Measurements from ENCODE around the gene DNAH3. TPM values are rescaled to one million over a fixed set of nuclear protein-coding genes. Genes with fewer than 3 reads are reported as not detected.
A peak's percentile ranks its signal among the peaks of the same experiment; 100 is the strongest.
"Not testable (repeated sequence)": the region's sequence is repeated elsewhere in the genome, so short reads cannot be mapped to it uniquely, and the experiment has no call there.

The DNAH3 gene, protein sequence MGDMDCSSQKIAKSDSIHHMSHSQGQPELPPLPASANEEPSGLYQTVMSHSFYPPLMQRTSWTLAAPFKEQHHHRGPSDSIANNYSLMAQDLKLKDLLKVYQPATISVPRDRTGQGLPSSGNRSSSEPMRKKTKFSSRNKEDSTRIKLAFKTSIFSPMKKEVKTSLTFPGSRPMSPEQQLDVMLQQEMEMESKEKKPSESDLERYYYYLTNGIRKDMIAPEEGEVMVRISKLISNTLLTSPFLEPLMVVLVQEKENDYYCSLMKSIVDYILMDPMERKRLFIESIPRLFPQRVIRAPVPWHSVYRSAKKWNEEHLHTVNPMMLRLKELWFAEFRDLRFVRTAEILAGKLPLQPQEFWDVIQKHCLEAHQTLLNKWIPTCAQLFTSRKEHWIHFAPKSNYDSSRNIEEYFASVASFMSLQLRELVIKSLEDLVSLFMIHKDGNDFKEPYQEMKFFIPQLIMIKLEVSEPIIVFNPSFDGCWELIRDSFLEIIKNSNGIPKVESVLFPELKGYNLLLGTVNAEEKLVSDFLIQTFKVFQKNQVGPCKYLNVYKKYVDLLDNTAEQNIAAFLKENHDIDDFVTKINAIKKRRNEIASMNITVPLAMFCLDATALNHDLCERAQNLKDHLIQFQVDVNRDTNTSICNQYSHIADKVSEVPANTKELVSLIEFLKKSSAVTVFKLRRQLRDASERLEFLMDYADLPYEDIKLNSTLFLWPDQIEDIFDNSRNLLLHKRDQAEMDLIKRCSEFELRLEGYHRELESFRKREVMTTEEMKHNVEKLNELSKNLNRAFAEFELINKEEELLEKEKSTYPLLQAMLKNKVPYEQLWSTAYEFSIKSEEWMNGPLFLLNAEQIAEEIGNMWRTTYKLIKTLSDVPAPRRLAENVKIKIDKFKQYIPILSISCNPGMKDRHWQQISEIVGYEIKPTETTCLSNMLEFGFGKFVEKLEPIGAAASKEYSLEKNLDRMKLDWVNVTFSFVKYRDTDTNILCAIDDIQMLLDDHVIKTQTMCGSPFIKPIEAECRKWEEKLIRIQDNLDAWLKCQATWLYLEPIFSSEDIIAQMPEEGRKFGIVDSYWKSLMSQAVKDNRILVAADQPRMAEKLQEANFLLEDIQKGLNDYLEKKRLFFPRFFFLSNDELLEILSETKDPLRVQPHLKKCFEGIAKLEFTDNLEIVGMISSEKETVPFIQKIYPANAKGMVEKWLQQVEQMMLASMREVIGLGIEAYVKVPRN (N-terminal part only)
- total RNA-seq, result 1 to 10 TPM; 4.8 to 4.9 TPM
- long read RNA-seq, partial matches to known transcripts, result 0 of 8 reads
- long read RNA-seq, other reads (novel, unspliced or antisense), result 8 of 8 reads

DNA sequence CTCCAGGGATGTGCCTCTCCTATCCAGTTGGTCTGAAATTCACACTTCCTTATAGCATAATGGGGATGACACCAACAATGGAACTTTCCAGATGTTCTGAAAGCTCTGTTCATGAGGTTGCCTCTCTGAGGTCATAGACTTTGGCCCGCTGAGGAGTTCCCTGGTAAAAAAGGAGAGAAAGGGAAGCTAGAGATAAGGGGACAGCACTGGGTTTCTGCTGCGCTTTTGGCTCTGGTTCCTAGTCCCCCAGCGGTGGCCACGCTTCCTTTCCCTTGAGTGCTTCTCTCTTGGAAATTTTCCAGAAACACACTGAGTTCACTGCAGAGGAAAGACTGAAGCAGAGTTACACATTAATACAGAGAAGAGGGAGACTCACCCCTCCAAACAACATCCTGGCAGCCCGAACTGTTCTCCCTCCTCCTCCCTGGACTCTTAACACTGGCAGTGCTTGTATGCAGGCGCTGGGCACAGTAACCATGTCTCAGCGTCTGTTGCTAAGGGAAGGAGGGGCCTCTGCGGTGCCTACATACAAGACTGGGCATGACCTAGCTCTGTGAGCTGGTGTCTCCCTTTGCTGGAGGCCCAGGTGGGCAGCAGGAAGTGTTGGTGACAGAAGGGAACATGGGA lies at the start of gene DNAH3:
DNAH3 (minus strand) TSS at position 472 of the 627 bp plus-strand sequence. CDS start 527 bp downstream, outside the sequence.
- ATAC-seq (peak; percentile 91), DNase-seq (peak in 1 of 2 donors; percentile 22)
- intact Hi-C loops (cut with DNase I, micrococcal nuclease), result loop anchor here in 1 of 2 donors (10.0 kb wide), 1 partner anchor 154 kb away; no protein-coding TSS in a partner anchor

DNA sequence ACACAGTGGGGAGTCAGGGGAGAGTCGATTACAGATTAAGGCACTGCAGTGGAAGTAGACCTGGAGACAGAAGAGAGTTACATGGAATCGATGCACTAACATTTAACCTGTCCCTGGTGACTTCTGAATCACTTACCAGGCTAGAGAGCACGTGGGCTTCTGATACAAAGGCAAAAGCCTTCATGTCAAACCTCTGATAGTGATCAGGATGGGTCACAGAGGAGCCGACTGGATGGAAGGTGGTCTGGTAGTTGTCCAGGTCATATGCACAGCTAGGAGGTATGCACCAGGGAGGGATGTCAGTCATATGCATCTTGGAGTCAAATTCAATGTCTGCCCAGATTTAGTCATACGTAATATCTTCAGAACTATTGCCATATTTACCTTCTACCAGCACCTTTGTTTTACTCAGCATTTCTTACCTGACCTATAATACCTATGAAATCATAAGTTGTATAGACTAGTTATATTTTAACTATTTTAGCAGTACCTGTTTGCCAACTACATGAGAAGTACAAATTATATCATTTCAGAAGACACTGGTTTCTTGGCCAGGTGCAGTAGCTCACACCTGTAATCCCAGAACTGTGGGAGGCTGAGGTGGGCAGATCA lies 49.1 kb upstream of the DNAH3 start:
- DNase-seq (no peak), ATAC-seq (peak; percentile 87)
- intact Hi-C loops (cut with DNase I, micrococcal nuclease), result no loop called here

DNA sequence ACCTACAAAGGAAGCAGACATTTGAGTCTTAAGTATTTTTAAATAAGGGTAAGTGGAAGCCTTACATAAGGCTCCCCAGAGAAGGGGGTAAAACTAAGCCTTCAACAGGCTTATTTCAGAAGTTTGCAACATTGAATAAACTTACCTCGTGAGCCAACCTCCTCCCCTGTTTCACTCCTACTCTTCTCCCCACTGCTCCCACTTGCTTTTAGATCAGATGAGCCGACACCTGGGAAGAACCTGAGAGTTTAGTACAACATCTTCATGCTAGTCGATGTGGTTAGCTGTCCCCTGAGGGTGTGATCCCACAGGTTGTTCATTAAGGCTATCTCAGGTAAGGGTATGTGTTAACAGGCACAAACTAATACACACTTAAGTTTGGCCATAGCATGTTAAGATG lies 47.0 kb upstream of the DNAH3 start:
- intact Hi-C loops (cut with DNase I, micrococcal nuclease), result no loop called here
- ATAC-seq (no peak), DNase-seq (no peak)

DNA sequence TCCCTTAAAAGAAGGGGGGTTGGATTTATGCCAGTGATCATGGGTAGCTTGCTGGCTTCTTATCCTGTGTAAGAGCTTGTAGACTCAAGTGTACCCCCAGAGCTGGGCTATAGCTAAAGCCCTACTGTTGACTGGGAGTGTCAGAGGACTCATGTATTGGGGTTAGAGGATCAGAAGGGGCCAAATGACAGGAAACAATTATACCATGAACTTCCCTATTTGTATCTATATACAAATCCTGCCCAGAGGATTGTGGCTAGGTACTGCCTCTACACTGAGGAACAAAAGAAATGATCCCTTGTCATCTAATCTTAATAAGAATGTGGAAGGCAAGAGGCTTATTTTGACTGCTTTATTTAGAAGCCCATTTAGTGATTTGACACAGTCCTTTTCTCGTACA lies 46.5 kb upstream of the DNAH3 start:
- DNase-seq (no peak), ATAC-seq (no peak)
- intact Hi-C loops (cut with DNase I, micrococcal nuclease), result no loop called here

DNA sequence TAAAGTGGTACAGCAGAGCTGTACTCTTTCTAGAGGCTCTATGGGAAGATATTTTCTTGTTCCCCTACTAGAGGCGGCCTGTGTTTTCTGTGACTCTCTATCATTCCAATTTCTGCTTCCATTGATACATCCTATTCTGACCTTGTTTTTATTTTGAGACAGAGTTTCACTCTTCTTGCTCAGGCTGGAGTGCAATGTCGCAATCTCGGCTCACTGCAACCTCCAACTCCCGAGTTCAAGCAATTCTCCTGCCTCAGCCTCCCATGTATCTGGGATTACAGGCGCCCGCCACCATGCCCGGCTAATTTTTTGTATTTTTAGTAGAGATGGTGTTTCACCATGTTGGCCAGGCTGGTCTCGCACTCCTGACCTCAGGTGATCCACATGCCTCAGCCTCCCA lies 44.7 kb upstream of the DNAH3 start:
- DNase-seq; ATAC-seq; intact Hi-C loops (cut with DNase I, micrococcal nuclease): not testable (repeated sequence)

DNA sequence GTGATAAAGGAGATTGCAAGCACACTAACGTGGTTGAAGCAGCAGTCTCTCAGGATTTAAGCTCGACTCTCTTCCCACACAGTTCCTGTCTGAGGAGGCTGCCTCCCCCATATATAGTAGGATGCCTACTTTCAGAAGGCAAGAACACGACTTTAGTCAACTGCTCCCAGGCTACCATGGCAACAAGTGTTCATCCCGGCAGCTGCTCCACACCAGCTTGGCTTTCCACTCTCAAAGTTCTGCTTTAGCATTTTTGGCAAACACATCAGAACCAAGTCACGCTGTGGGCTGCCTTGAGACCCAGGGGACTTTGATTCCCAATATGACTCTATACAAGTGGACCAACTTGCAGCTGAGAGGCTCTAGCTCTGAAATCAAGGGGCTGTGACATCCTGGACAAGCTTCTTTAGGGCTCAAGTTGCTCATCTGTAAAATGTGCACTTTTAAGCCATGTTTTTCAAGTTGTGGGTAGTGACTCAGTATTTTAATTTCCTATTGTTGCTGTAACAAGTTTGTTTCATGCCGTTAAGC lies 44.2 kb upstream of the DNAH3 start:
- intact Hi-C loops (cut with DNase I, micrococcal nuclease), result no loop called here
- ATAC-seq, result no peak
- DNase-seq, result no peak

DNA sequence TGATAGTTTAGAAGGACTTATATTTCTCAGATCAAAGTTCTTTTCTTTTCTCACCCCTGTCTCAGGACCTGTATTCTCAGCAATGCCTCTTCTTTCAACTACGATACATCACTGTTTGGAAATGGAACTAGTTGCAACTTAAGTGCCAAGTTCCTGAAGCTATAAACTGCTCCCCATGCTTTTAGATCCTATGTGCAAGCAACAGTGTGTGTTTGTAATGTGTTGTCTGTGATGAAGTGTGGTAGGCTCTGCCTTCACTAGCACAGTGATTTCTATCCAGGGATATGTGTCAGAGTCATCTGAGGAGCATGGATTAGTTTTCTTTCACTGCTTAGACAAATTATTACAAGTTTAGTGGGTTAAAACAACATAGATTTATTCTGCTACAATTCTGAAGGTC lies 42.3 kb upstream of the DNAH3 start:
- intact Hi-C loops (cut with DNase I, micrococcal nuclease), result no loop called here
- DNase-seq, result no peak
- no peak for ATAC-seq

DNA sequence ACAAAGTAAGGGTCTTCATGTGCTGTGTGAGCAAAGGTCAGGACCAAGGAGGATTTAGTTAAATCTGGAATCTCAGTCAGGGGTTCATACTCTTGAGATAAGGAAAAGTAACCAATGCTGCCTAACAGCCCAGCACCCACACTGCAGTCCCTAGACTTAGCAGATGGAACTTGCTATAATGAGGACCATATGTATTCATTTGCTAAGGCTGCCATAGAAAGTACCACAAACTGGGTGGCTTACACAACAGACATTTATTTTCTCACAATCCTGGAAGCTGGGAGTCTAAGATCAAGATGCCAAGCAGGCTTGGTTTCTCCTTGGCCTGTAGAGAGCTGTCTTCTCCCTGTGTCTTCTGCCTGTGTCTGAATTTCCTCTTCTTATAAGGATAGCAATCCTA lies 40.0 kb upstream of the DNAH3 start:
- intact Hi-C loops (cut with DNase I, micrococcal nuclease), result no loop called here
- no peak for ATAC-seq
- no peak for DNase-seq

DNA sequence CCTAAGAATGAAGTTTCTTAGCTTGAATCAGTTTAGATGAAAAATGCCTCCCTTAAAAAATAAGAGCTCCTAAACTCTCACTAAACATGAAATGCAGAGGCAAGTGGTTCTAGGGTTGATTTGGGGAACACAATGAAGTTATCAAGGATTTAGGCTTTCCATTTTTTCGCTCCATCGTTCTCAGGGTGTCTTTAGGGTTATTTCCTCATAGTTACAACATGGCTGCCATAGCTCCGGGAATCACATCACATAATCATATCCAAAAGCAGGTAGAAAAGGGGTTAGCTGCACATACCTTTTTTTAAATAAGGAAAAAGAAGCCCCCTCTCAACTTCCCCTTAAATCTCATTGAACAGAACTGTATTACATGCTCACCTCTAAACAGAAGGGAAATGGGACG lies 39.4 kb upstream of the DNAH3 start:
- DNase-seq (no peak), ATAC-seq (no peak)
- intact Hi-C loops (cut with DNase I, micrococcal nuclease), result no loop called here

DNA sequence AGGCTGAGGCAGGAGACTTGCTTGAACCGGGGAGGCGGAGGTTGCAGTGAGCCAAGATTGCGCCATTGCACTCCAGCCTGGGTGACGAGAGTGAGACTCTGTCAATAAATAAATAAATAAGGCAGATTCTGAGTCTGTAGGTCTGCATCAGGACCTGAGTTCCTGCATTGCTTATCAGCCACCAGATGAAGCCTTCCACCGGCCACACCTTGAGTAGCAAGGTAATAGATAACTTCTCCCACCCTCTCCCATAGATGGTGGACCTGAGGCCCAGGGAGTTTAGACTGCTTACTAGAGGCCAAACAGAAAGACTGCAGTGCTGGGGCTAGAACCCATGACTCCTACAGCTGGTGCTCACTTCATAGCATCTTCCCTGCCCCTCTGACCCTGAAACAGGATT lies 38.7 kb upstream of the DNAH3 start:
- intact Hi-C loops (cut with DNase I, micrococcal nuclease), result loop anchor here (10.0 kb wide), 2 partner anchors 85 to 105 kb away; partner anchors contain the start of gene CRYM (in 1 of the 2)
- DNase-seq, result no peak
- peak; percentile 23 for ATAC-seq

DNA sequence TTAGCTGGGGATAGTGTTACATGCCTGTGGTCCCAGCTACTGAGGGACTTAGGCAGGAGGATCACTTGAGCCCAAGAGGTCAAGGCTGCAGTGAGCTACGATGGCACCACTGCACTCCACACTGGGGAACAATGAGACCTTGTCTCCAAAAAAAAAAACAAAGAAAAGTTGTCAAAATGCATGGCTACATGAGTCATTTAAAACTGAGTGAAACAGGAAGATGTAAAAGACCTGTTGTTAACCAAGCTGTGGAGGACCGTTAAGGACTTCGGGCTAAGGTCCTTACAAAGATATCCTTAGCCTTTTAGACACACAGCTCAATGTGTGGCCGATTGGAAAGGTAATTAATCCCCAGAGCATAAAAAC lies 35.7 kb upstream of the DNAH3 start:
- ATAC-seq, result no peak
- DNase-seq, result no peak
- intact Hi-C loops (cut with DNase I, micrococcal nuclease), result loop anchor here (10.0 kb wide), 2 partner anchors 88 to 108 kb away; partner anchors contain the start of gene CRYM (in 1 of the 2)

DNA sequence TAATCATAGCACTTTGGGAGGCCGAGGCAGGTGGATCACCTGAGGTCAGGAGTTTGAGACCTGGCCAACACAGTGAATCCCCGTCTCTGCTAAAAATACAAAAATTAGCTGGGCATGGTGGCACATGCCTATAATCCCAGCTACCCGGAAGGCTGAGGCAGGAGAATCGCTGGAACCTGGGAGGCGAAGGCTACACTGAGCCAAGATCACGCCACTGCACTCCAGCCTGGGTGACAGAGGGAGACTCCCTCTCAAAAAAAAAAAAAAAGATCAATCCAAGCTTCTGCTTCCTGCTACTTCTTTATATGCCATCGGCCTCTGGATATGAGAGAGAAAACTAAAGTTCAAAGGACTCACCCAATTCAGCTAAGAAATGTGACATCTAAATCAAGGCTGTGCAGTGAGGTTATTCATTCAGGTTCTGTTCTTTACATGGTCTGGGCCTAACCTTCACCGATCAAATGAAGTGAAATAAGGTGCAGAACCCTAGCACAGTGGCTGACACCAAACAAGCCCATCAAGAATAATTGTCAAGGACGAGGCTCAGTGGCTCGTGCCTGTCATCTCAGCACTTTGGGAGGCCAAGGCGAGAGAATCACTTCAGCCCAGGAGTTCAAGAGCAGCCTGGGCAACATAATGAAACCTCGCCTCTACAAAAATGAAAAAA lies 35.1 kb upstream of the DNAH3 start:
- ATAC-seq (peak; percentile 65), DNase-seq (peak in 1 of 2 donors; percentile 32)
- intact Hi-C loops (cut with DNase I, micrococcal nuclease), result loop anchor here (10.0 kb wide), 2 partner anchors 89 to 109 kb away; partner anchors contain the start of gene CRYM (in 1 of the 2)

DNA sequence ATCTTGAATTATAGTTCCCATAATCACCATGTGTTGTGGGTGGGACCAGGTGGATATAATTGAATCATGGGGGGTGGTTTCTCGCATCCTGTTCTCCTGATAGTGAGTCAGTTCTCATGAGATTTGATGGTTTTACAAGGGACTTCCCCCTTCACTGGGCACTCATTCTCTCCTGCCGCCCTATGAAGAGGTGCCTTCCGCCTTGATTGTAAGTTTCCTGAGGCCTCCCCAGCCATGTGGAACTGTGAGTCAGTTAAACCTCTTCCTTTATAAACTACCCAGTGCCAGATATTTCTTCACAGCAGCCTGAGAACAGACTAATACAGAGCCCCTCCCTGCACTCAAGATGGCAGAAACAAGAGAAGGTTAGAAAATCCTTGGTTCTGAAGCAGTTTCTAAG lies 34.2 kb upstream of the DNAH3 start:
- intact Hi-C loops (cut with DNase I, micrococcal nuclease), result loop anchor here (10.0 kb wide), 2 partner anchors 90 to 110 kb away; partner anchors contain the start of gene CRYM (in 1 of the 2)
- DNase-seq (no peak), ATAC-seq (peak; percentile 5)

DNA sequence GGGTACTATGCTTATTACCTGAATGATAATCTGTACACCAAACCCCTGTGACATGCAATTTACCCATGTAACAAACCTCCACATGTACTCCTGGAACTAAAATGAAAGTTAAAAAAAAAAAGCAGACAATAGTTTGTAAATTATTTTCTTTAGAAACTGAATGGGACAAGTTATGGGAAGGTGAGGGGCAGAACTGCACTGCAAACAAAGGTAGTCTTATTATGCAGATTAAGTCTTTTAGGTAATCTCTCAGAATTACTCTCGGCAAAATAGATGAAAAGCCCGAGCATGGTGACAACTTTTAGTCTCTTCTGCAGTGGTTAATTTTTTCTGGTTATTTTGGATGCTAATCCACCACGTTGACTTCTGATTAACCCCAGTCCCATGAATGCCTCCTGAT lies 33.3 kb upstream of the DNAH3 start:
- DNase-seq, result no peak
- ATAC-seq, result no peak
- intact Hi-C loops (cut with DNase I, micrococcal nuclease), result loop anchor here (10.0 kb wide), 2 partner anchors 91 to 111 kb away; partner anchors contain the start of gene CRYM (in 1 of the 2)

DNA sequence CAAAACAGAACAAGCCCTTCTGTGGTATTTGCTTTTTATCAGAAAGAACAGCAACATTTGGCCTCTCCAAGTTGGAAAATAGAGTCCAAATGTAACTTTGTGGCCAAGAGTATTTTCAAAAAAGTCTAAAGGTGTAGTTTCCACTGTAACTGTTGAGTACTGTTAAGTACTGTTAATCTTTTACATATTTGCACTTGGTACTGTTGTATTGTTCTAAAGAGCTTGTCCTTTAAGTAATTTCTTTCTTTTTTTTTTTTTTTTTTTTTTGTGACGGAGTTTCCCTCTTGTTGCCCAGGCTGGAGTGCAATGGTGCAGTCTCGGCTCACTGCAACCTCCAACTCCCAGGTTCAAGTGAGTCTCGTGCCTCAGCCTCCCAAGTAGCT lies 29.3 kb upstream of the DNAH3 start:
- DNase-seq (no peak), ATAC-seq (no peak)
- intact Hi-C loops (cut with DNase I, micrococcal nuclease), result loop anchor here (10.0 kb wide), 2 partner anchors 95 to 115 kb away; partner anchors contain the start of gene CRYM (in 1 of the 2)

DNA sequence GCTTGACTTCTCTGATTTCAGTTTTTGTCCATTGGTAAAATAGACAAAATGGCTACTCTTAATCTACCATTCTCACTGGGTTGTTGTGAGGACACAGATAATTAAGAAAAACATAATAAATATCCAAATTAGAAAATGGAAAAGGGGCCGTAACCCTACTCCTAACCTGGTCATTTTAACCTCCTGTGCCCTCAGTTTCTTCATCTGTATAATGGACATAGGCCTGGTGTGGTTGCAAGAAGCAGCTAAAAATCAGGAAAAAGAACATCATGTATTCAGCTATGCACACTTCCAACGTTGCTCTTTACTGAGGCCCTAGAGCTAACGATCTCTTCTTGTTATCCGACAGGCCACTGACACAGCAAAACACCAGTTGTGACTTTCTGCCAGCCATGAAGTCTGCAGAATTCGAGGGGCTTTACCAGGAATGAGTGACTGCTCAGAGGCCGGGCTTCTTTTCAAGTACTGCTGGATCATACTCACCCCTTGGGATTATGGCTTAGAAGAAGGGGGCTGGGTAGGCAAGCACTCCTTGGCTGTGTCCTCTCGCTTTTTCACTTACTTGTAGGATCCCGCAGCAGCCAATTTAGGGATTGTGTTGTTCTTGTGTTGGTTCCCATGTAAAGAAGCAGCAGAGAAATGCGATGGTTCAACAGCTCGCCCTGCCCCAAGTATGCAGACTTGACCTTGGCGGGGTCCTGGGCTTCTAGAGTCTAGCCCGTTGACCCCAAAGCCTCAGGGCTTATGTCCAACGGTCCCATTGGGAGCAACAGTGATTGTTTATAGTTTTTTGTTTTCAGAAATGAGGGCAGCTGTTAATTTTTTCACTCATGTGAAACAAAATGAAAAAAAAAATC lies 28.7 kb upstream of the DNAH3 start:
- intact Hi-C loops (cut with DNase I, micrococcal nuclease), result no loop called here
- no peak for ATAC-seq
- DNase-seq, result no peak
